Duodenal mucosa (tissue), 2 donors: ENCODE measurements around the gene TAS2R4.
"Not testable (repeated sequence)": the region's sequence is repeated elsewhere in the genome, so short reads cannot be mapped to it uniquely, and the experiment has no call there.

Source experiments
- H3K27ac ChIP-seq: one replicate; pipeline ENCODE4 v1.7.0; 2013; ENCODE audit warnings: low read depth, low read length
- H3K27me3 ChIP-seq, 2 donors: one replicate each; pipeline ENCODE4 v1.7.0; 2013; ENCODE audit warnings: low read length in 2 of 2, control low read depth in 1 of 2; ENCODE audit not compliant: insufficient read depth in 2 of 2, control insufficient read depth in 1 of 2
- H3K36me3 ChIP-seq, 2 donors: one replicate each; pipeline ENCODE4 v1.7.0; 2013; ENCODE audit warnings: low read length in 2 of 2, control low read depth in 1 of 2; ENCODE audit not compliant: insufficient read depth in 2 of 2, control insufficient read depth in 1 of 2
- H3K4me1 ChIP-seq, 2 donors: one replicate each; pipeline ENCODE4 v1.7.0; 2013; ENCODE audit warnings: low read length in 2 of 2, control low read depth in 1 of 2; ENCODE audit not compliant: insufficient read depth in 2 of 2, control insufficient read depth in 1 of 2
- H3K4me3 ChIP-seq, 2 donors: one replicate each; pipeline ENCODE4 v1.7.0; 2013; ENCODE audit warnings: low read length in 2 of 2, low read depth in 1 of 2
- H3K9ac ChIP-seq, 2 donors: one replicate each; pipeline ENCODE4 v1.7.0; 2013; ENCODE audit warnings: low read length in 2 of 2, low read depth in 1 of 2
- H3K9me3 ChIP-seq, 2 donors: one replicate each; pipeline ENCODE4 v1.7.0; 2013; ENCODE audit warnings: low read length in 2 of 2, control low read depth in 1 of 2; ENCODE audit not compliant: control insufficient read depth in 1 of 2

TAS2R4 gene

DNA sequence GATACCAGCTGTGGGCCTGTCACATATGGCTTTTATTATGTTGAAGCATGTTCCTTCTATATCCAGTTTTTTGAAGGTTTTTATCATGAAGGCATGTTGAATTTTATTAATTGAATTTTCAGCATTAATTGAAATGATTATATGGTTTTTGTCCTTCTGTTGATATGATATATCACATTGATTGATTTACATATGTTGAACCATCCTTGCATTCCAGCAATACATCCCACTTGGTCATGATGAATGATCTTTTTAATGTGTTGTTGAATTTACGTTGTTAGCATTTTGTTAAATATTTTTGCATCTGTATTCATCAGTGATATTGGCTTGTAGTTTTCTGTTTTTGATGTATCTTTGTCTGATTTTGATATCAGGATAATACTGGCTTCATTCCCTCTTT, 43.6 kb downstream of the TAS2R4 start:
- Histone ChIP-seq H3K4me1 (no peaks in the 10 kb centered on the region), H3K4me3 (no peak overlapping the region), H3K9me3 (peaks cover 8 to 20% of the 10 kb centered on the region in 2 donors), H3K36me3 (no peaks in the 10 kb centered on the region), H3K27ac (no peak overlapping the region), H3K27me3 (no peaks in the 10 kb centered on the region), H3K9ac (no peak overlapping the region)

DNA sequence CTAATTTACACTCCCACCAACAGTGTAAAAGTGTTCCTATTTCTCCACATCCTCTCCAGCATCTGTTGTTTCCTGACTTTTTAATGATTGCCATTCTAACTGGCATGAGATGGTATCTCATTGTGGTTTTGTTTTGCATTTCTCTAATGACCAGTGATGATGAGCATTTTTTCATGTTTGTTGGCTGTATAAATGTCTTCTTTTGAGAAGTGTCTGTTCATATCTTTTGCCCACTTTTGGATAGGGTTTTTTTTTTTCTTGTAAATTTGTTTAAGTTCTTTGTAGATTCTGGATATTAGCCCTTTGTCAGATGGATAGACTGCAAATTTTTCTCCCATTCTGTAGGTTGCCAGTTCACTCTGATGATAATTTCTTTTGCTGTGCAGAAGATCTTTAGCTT, 46.0 kb downstream of the TAS2R4 start:
- H3K27me3 ChIP-seq, H3K36me3 ChIP-seq, H3K4me1 ChIP-seq, H3K4me3 ChIP-seq, H3K9ac ChIP-seq, H3K27ac ChIP-seq: not testable (repeated sequence)
- H3K9me3 ChIP-seq = peaks cover 8 to 20% of the 10 kb centered on the region in 2 donors
